ENCODE results near the gene CTSZ. TPM values are rescaled to one million over a fixed set of nuclear protein-coding genes. Genes with fewer than 3 reads are reported as not detected.
A peak's percentile ranks its signal among the peaks of the same experiment; 100 is the strongest.

CTSZ gene
- total and polyA plus RNA-seq, 2 of the 4 experiments (the other 2 are of a cell fraction) = 46.1 to 88.5 TPM

GRCh38 chr20:59023616-59024015 lies 16.6 kb upstream of the CTSZ start:
- H3K4me1 ChIP-seq (ENCODE audit: control insufficient read depth, insufficient read depth, low read length) = peaks cover 4% of the 10 kb centered on the region; the same call in 1 of the 2 replicates
- H4K20me1 ChIP-seq (ENCODE audit: insufficient read depth, low read length) = peaks cover 45% of the 10 kb centered on the region
- H3K36me3 ChIP-seq (ENCODE audit: control insufficient read depth, insufficient read depth, low read length) = peaks cover 31% of the 10 kb centered on the region
- no peak overlapping the region for H3K18ac ChIP-seq (ENCODE audit: low read depth, low read length)
- dilution Hi-C loops (cut with HindIII; ENCODE audit: low sequenced_read_pairs, unreplicated experiment) (no loop called here), in situ Hi-C loops (cut with MboI; ENCODE audit: low sequenced_read_pairs) (loop anchor here (10.0 kb wide), 1 partner anchor 119 kb away; no protein-coding TSS in a partner anchor), intact Hi-C loops (cut with micrococcal nuclease) (no loop called here)
- H3K9ac ChIP-seq (ENCODE audit: low read depth, low read length) = no peak overlapping the region
- H3K79me1 ChIP-seq (ENCODE audit: low read depth in 1 of 2, low read length in 2 of 2) = peaks cover 6 to 63% of the 10 kb centered on the region in 2 experiments; a peak in 3 of 4 replicates
- 94% methylated on average over 11 of the region's 13 CpGs; no CpG with 5 or more reads in 1 of the 2 experiments for WGBS, 2 experiments (ENCODE audit: extremely low coverage in 2 of 2, insufficient read length in 1 of 2)
- no peak overlapping the region for H3K27ac ChIP-seq (ENCODE audit: insufficient read depth, low read length)
- no peak overlapping the region for H3K4me2 ChIP-seq (ENCODE audit: low read depth, low read length)
- CTCF ChIA-PET = no interaction called here
- no peak overlapping the region for H2AK5ac ChIP-seq (ENCODE audit: low read depth, low read length)
- no peak for DNase-seq
- no peak overlapping the region for H3K4ac ChIP-seq (ENCODE audit: low read depth, low read length)
- no peak overlapping the region for H3K4me3 ChIP-seq (ENCODE audit: insufficient read depth, low read depth, low read length)
- ATAC-seq (ENCODE audit: low read depth) = no peak
- no peak overlapping the region for H2BK120ac ChIP-seq (ENCODE audit: low read depth, low read length)
- peaks cover 14% of the 10 kb centered on the region for H3K9me1 ChIP-seq (ENCODE audit: insufficient read depth, low read length)
- H4K5ac ChIP-seq (ENCODE audit: low read depth, low read length) = no peak overlapping the region
- POLR2A ChIA-PET (ENCODE audit: unreplicated experiment) = no interaction called here
- no peak overlapping the region for H2BK15ac ChIP-seq (ENCODE audit: low read depth, low read length)
- TF ChIP-seq MAZ (IDR thresholded peaks at IDR 0.05; ENCODE audit: borderline replicate concordance, low read depth, low read length) = no peak
- TF ChIP-seq FOS (IDR thresholded peaks at IDR 0.05; ENCODE audit: low read depth, low read length) = no peak
- no peak for TF ChIP-seq CEBPB (IDR thresholded peaks at IDR 0.05; ENCODE audit: low read depth, low read length)
- TF ChIP-seq RCOR1 (IDR thresholded peaks at IDR 0.05; ENCODE audit: insufficient replicate concordance, low read length) = no peak
- TF ChIP-seq SMC3 (IDR thresholded peaks at IDR 0.05; ENCODE audit: low read depth, low read length) = no peak
- no peak for TF ChIP-seq USF2 (IDR thresholded peaks at IDR 0.05; ENCODE audit: low read depth, low read length)
- no peak for TF ChIP-seq CHD1 (IDR thresholded peaks at IDR 0.05; ENCODE audit: low read depth, low read length)
- TF ChIP-seq BHLHE40 (IDR thresholded peaks at IDR 0.05; ENCODE audit: low read depth, low read length) = no peak
- no peak for TF ChIP-seq MXI1 (IDR thresholded peaks at IDR 0.05; ENCODE audit: borderline replicate concordance, low read depth, low read length)
- TF ChIP-seq MAFK (IDR thresholded peaks at IDR 0.05; ENCODE audit: low read depth, low read length) = no peak
- TF ChIP-seq CTCF (conservative IDR thresholded peaks at IDR 0.05; ENCODE audit: low read depth, low read length) = no peak
- TF ChIP-seq NFE2L2 (IDR thresholded peaks at IDR 0.05; ENCODE audit: low read depth, low read length) = no peak
- TF ChIP-seq RAD21 (IDR thresholded peaks at IDR 0.05; ENCODE audit: low read length) = no peak
- no peak for TF ChIP-seq ELK1 (IDR thresholded peaks at IDR 0.05; ENCODE audit: borderline replicate concordance, low read depth, low read length)
- no peak for TF ChIP-seq RFX5 (IDR thresholded peaks at IDR 0.05; ENCODE audit: low read depth, low read length)
- no peak for TF ChIP-seq POLR2A (IDR thresholded peaks at IDR 0.05; ENCODE audit: low read depth, low read length)
- no TSS peak for BruUV-seq (replicated peaks)
- no peak overlapping the region for H3K23ac ChIP-seq (ENCODE audit: low read depth, low read length)
- H2BK20ac ChIP-seq (ENCODE audit: low read depth, low read length) = no peak overlapping the region
- no peak overlapping the region for H2AK9ac ChIP-seq (replicated peaks; ENCODE audit: low read depth, low read length, poor library complexity)
- no peak overlapping the region for H3K56ac ChIP-seq (ENCODE audit: extremely low read depth, insufficient read depth, low read length)
- H3K9me3 ChIP-seq (ENCODE audit: control insufficient read depth, insufficient read depth, low read length) = no peaks in the 10 kb centered on the region
- H4K91ac ChIP-seq (ENCODE audit: insufficient read depth, low read depth, low read length) = no peak overlapping the region
- peak overlapping the region; percentile 24 for H2AFZ ChIP-seq (replicated peaks; ENCODE audit: low read length, poor library complexity)
- H3K14ac ChIP-seq (replicated peaks; ENCODE audit: low read depth, low read length) = no peak overlapping the region
- no peak overlapping the region for H2BK5ac ChIP-seq (ENCODE audit: low read depth, low read length, poor library complexity, severe bottlenecking)
- H4K8ac ChIP-seq (ENCODE audit: low read depth in 2 of 2, low read length in 2 of 2) = no peak overlapping the region
- H3K27me3 ChIP-seq (ENCODE audit: control insufficient read depth, insufficient read depth, low read length) = no peaks in the 10 kb centered on the region

All from IMR-90 (cell line).